NK-92 treated with Interleukin-12 subunit alpha and Interleukin-12 subunit beta, amount 100 ng/mL, for 24 hours (cell line): ENCODE data around the gene FGB.

Experiments
- DNase-seq: peaks from one replicate; lab custom pipeline; 2025; lab: John Stamatoyannopoulos, UW

Gene FGB

GRCh38 chr4:154562697-154563254, at the start of gene FGB:
Gene FGB, plus strand, starts transcription at chr4:154563011. Its CDS starts 8 bp downstream, at chr4:154563019.
- no peak for DNase-seq

- DNase-seq, result no peak
Measured at GRCh38 chr4:154516318-154517029, 46.3 kb upstream of the FGB start.

GRCh38 chr4:154517591-154517990, 45.2 kb upstream of the FGB start:
- DNase-seq, result no peak

DNA sequence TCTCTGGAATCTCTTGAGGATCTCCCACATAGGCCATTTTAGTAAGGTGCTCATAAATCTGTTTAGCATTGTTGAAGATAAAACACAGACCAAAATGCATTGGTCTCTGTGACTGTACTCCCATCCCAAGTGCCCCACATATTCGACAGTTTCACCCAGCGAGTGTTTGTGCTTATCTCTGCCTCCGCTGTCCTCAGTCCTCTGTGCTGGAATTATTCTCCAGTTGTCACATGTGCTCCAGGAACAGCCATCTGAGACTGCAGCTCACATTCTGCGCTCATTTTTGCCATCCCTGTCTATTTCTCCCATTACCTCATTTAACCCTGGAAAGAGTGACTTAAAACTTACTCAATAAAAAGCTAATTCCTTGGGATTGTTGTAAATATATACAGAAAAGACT, 43.6 kb upstream of the FGB start:
- DNase-seq, result no peak

DNA sequence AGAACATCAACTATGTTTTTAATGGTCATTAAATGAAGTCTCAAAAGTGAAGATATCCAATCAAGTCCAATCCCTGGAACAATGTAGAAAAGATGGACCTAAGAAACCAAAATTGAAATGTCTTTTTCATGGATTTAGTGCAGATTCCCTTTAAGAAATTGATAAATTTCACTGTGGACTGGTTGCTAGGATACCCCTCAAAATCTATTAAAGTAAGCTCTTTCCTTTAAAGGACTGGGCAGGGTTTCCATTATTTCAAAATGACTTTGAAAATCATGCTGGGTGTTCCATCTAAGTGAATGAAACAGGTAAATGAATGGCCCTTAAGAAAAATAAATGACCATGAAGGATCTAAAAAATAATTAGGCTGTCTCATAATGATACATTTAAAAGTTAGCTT, 41.2 kb upstream of the FGB start:
- DNase-seq, result no peak

DNA sequence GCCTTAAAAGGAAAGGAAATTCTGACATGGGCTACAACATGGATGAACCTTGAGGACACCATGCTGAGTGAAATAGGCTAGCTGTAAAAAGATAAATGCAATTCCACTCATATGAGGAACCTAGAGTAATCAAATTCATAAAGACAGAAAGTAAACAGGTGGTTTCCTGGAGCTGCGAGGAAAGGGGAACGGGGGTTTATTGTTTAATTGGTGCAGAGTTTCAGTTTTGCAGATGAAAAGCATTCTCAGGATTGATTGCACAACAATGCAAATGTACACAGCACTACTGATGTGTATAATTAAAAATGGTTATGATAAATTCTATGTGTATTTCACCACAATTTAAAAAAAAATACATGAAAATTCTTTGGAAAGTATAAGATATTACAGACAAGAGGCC, 36.7 kb upstream of the FGB start:
- no peak for DNase-seq

DNA sequence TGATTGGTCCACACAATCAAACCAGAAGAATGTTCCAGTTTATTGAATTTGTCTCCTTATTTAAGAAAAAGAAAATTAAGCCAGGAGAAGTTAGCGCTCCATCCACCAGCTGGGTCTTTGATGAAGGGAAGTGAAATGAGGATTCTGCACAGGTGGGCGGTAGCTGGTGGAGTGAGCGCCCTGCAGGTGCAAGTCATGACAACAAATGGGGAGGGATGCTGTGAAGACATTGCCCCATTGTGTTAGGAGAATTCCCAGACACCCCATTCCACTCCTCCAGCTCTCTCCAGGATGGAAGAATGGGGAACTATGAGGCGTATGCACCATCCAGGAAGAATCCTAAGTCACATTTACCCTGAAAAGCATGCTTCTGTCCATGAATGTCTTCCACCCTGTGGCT, 35.5 kb upstream of the FGB start:
- DNase-seq, result no peak

GRCh38 chr4:154528869-154529268, 33.9 kb upstream of the FGB start:
- no peak for DNase-seq

DNA sequence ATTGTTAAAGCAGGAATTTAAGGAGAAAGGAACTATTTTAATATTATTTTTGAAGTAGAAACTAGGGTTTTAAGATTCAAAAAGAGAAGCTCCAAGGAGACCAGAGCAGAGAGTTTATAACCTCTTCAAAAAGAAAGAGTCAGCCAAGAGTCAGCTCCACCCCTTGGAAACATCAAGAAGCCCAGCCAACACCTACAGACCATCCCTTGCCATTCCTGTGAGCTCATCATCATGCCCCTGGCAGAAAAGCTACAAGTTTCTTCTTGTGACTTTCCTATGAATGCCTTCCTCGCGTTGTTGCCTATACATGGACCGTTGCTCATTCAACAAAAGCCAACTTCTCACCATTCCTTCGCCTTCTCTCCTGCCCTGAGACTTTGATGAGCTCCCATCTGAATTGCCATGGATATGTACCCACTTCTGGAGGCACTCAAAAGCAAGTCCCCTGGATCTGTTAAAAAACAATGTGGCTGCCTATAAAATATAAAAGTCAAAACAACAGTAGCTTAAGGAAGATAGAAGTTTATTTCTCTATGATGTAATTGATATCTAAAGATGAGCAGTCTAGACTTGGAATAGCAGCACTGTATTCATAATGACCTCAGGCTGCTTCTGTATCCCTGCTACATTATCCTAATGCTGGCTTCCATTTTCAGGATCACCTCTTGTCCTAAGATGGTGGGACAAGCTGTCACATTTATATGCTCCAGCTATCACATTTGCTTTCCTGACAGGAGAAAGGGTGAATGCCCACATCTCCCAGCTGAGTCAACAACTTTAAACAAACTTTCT, 32.9 kb upstream of the FGB start:
- DNase-seq, result no peak

- DNase-seq, result no peak
Measured at GRCh38 chr4:154534296-154534695, 28.5 kb upstream of the FGB start.

GRCh38 chr4:154542271-154542879, 20.4 kb upstream of the FGB start:
- DNase-seq, result no peak

DNA sequence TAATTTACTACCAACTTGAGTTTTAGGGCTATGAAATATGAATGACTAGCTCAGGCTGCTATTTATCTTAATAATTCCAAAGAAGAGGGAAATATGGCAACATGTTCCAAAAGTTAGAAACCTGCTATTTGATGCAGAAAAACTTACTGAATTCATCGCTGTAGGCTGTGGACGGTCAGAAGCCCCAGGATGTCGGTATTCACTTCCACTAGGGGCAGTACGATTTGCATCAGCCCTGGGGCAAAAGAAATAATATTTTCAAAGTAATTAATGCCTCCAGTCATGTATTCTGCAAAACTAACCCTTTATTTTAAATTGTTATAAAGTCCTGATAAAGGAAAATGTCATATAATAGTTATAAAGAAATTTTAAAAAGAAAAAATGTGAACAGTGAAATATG, 17.1 kb upstream of the FGB start:
- no peak for DNase-seq

DNA sequence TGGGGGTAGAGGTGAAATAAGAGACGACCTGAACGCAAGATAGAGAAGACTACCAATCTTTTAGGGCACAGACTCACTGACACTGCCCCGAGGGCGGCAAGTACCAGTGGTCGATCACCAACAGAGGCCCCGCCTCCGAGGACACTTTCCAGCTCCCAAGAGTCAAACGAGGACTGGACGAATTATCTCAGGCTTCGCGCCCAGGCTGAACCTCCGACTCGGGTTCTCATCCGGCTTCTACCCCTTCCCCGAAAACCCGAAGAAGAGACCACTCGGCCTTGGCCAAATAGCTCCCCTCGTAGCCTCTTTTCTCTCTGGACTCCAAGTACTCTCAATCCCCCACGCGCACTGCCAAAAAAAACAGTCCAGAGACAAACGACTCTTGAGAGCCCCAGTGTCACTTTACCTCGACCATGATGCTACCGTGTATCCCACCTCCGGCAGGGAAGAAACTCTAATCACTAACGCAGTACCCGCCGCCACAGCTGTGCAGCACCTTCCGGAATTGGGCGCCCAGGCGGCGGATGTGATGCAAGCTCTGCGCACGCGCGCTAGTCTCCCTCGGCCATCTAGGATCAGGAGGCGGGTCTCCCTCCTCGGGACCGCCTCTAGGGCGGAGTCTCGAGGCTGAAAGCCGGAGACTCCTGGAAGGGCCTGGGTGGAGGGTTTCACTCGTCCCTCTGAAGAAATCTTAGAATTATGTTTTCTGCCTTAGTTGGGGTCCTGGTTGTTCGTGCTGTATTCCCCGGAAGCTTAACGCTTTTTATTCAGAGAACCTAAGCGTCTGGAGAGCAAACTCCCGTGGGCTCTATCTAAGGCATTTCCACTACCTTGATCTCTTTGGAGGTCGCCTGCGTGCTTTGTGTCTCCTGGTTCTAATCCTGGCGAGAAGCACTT, 12.7 kb upstream of the FGB start, which contains the start of gene PLRG1:
Gene PLRG1 (minus strand): TSS at position 507 of the 897 bp plus-strand sequence. CDS start 92 bp downstream, at position 415.
- DNase-seq, result peak; percentile 83

DNA sequence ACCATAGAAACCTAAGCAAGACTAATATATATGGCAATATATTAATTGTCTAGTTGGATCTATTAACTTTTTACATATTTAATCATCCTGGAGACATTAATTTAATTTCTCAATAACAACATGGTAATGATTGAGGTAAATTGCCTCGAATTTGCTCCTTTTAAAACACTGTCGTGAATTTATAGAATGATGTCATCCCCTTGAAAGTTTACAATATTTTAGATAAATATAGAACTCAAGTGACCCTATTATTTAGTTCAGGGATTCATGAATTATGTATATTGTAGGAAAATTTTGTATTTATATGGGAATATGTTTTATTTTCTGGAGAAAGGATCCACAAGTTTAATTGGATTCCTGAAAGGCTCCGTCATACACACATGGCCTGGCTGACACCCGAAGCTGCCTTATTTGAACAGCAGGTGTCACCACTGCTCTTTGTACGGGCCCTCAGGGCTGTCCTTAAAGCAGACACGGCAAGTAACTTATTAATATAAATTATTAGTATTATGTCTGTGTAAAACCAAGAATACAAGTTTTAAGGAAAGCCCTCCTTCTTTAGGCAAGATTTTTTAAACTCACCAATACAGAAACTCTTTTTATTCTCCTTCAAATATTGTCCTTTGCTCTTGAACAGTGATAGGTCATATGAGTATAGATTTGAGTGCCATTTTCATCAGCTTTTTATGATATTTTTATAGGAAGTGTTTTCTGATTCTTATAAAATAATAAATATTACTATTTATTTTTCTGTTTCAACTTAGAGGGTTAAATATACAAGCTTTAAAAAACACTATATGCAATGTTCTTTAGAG, 10.7 kb upstream of the FGB start:
- DNase-seq, result peak; percentile 13

DNA sequence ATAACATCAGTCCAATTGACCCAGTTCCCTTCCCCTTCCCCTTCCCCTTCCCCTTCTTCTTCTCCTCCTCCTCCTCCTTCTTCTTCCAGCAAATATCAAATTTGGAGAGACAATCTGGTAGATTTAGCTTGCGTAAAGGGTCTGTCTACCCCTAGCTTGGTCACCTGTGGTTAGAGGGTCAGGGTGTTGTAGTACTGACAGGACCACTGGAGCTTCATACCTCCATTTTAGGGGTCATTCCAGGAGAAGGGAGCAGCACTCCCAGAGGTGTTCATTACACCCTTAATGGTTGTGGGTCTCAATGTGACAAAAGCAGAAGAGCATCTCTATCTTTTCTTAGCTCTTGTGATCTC, 3.7 kb upstream of the FGB start:
- no peak for DNase-seq

DNA sequence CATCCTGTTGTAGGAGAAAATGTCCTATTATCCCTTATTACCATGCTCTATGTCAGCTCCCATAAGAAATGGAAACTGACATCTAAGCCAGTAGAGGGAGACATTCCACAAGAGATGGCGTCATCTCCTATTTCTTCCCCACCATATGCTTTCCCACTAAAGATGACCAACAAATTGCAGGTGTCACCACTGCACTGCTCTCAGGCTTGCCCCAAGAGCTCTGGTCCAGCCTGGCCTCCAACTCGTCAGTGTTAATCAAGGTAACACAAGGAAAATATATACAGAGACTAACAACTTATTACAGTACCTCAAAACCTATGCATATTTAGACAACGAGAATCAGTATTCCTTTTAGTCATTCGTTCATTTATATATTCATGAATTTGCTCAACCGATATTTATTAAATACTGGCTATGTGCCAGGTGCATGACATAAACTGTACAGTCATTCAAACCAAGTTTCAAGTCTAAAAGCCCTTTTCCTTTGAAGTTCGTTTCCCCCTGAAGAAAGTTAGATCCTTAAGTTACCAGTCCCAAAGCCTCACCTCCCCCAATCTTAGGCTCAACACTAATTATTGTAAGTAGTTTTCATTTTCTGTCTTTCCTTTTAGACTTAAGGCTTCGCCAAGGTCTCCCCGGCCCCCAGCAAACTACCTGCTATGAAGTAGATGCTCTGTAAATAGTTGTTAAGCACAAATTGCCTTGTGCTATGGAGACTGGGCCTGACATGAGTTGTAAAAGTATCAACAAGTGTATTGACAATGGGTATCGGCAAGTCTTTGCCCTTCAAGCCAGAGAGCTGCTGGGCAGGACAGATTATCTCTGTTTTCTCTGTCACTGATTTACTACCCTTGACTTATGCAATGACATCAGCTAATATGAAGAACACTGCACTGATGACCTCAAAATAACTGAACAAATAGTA, 3.1 kb upstream of the FGB start:
- DNase-seq, result no peak

GRCh38 chr4:154560419-154560801, 2.4 kb upstream of the FGB start:
- DNase-seq, result no peak

DNA sequence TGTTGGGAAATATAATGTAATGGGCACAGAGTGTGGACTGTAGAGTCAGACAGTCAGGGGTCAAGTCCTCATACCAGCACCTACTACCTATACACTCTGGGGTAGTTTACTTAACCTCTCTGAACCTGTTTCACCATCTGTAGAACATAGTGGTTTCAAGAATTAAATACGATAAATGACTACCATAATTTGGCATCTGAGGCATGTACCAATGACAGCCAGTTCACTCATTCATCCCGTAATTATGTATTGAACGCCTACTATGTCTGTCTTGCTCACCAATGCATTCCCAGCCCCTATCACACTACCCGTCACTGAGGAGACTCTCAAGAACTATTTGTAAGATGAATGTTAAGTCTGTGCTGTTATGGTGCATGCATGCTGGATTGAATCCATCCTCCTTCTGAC, 2.0 kb upstream of the FGB start:
- no peak for DNase-seq

- DNase-seq, result no peak
Measured at GRCh38 chr4:154564311-154564710, 1.5 kb downstream of the FGB start.

DNA sequence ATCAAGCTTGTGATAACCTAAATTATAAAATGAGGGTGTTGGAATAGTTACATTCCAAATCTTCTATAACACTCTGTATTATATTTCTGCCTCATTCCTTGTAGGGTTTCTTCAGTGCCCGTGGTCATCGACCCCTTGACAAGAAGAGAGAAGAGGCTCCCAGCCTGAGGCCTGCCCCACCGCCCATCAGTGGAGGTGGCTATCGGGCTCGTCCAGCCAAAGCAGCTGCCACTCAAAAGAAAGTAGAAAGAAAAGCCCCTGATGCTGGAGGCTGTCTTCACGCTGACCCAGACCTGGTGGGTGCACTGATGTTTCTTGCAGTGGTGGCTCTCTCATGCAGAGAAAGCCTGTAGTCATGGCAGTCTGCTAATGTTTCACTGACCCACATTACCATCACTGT, 2.9 kb downstream of the FGB start:
- DNase-seq, result no peak
